K562 (cell line): Measurements from ENCODE around the gene IRF4. TPM values are rescaled to one million over a fixed set of nuclear protein-coding genes. Genes with fewer than 3 reads are reported as not detected.

ENCODE experiments used
- ATAC-seq: fragments of 200-7000 bp; cut with Tn5 transposase; 3 replicates; pipeline ENCODE4 v1.9.1; 2020; ENCODE audit warnings: moderate library complexity
- BruUV-seq: library from RNA; stranded (reverse); fragments of 400-500 nt; replicated peaks from 2 replicates; lab custom pipeline; 2021; lab: Mats Ljungman, UMichigan
- CTCF ChIA-PET: fragments of 300-600 bp; formaldehyde crosslinking; extraction: SDS; loops from one replicate; lab custom pipeline; 2021; ENCODE audit warnings: low intra/inter-chr PET ratio; lab: Yijun Ruan, JAX
- POLR2A ChIA-PET: fragments of 300-600, 350-650 bp; sonication (Branson Sonifier 250); formaldehyde crosslinking; extraction: SDS; loops from one replicate; lab custom pipeline; 2021; ENCODE audit warnings: antibody characterized with exemption, inconsistent platforms; lab: Yijun Ruan, JAX
- DNase-seq, 4 experiments: peaks; one replicate each; pipeline versions ENCODE4 v3.0.0 to v3.0.0-alpha.2; 2011 to 2018; ENCODE audit warnings: low spot score in 3 of 4, mixed read lengths in 3 of 4; ENCODE audit errors: extremely low read depth in 1 of 4
- FAIRE-seq: peaks from 2 replicates; lab custom pipeline; 2011; peaks lifted over from hg19 to GRCh38; lab: Jason Lieb, UNC
- H2AFZ ChIP-seq: 2 replicates; pipeline ENCODE4 v1.6.0; 2011; ENCODE audit warnings: low read depth, low read length, control low read depth, inconsistent platforms
- H3K27ac ChIP-seq: fragments of 200-600 bp; 3 replicates; pipeline ENCODE4 v1.8.0; 2011; ENCODE audit warnings: low read depth, mild to moderate bottlenecking, control low read depth, inconsistent platforms, low read length, moderate library complexity, mixed read lengths; ENCODE audit errors: extremely low read depth
- H3K27me3 ChIP-seq, 2 experiments: fragments of 300-600 bp in 1 of 2; 2 replicates in 1 of 2; 3 replicates in 1 of 2; pipeline versions ENCODE4 v1.6.0 to v1.8.0; 2011; ENCODE audit warnings: inconsistent platforms in 2 of 2, low read length in 2 of 2, mild to moderate bottlenecking in 1 of 2, mixed read lengths in 1 of 2, moderate library complexity in 1 of 2; ENCODE audit not compliant: control insufficient read depth in 2 of 2, insufficient read depth in 2 of 2
- H3K36me3 ChIP-seq: fragments of 300-600 bp; 3 replicates; pipeline ENCODE4 v1.8.0; 2011; ENCODE audit warnings: mild to moderate bottlenecking, low read length, inconsistent platforms; ENCODE audit not compliant: control insufficient read depth, insufficient read depth
- H3K4me1 ChIP-seq, 2 experiments: fragments of 200-600 bp in 1 of 2; replicated peaks in 1 of 2; 2 replicates in 1 of 2; 3 replicates in 1 of 2; pipeline versions ENCODE4 v1.5.1 to v1.8.0; 2011; ENCODE audit warnings: inconsistent platforms in 2 of 2, low read length in 2 of 2, mild to moderate bottlenecking in 1 of 2, mixed read lengths in 1 of 2, moderate library complexity in 1 of 2; ENCODE audit not compliant: control insufficient read depth in 2 of 2, insufficient read depth in 2 of 2
- H3K4me2 ChIP-seq: 2 replicates; pipeline ENCODE4 v1.6.1; 2011; ENCODE audit warnings: low read length, control low read depth, inconsistent platforms, mixed read lengths; ENCODE audit not compliant: insufficient read depth
- H3K4me3 ChIP-seq: fragments of 200-600 bp; sonication (generic), shearing (Covaris generic); 2 replicates; pipeline ENCODE4 v1.5.1; 2016; ENCODE audit warnings: control low read depth, inconsistent platforms
- H3K79me2 ChIP-seq: fragments of 200-600 bp; 3 replicates; pipeline ENCODE4 v1.8.0; 2011; ENCODE audit warnings: low read length, inconsistent platforms; ENCODE audit not compliant: control insufficient read depth, insufficient read depth
- H3K9ac ChIP-seq, 2 experiments: 2 replicates each; pipeline versions ENCODE4 v1.6.0 to v1.6.1; 2011; ENCODE audit warnings: low read depth in 2 of 2, low read length in 2 of 2, control low read depth in 1 of 2, inconsistent platforms in 1 of 2, mild to moderate bottlenecking in 1 of 2, mixed read lengths in 1 of 2; ENCODE audit not compliant: insufficient read depth in 1 of 2
- H3K9me1 ChIP-seq: one replicate; pipeline ENCODE4 v1.6.0; 2011; ENCODE audit warnings: inconsistent platforms, mild to moderate bottlenecking, low read length, moderate library complexity; ENCODE audit not compliant: control insufficient read depth, insufficient read depth
- H3K9me3 ChIP-seq: replicated peaks from 2 replicates; pipeline ENCODE4 v1.5.1; 2011; ENCODE audit warnings: low read depth, low read length, inconsistent platforms; ENCODE audit not compliant: control insufficient read depth, insufficient read depth
- H4K20me1 ChIP-seq: replicated peaks from 2 replicates; pipeline ENCODE4 v1.6.1; 2011; ENCODE audit warnings: low read length, inconsistent platforms, mixed read lengths; ENCODE audit not compliant: control insufficient read depth, insufficient read depth
- CBX5 ChIP-seq: IDR thresholded peaks from 2 replicates; pipeline ENCODE4 v1.6.1; 2014; ENCODE audit warnings: low read depth, borderline replicate concordance
- CTCFL ChIP-seq: IDR thresholded peaks from 2 replicates; pipeline ENCODE4 v1.6.1; 2011; ENCODE audit warnings: borderline replicate concordance, low read depth, mild to moderate bottlenecking, moderate library complexity, low read length; ENCODE audit not compliant: insufficient read depth, poor library complexity, severe bottlenecking
- MEF2A ChIP-seq: IDR thresholded peaks from 2 replicates; pipeline ENCODE4 v1.6.1; 2011; ENCODE audit warnings: low read depth, mild to moderate bottlenecking, low read length, moderate library complexity; ENCODE audit not compliant: control insufficient read depth
- NFIX ChIP-seq: fragments of 250-450 bp; sonication (Bioruptor Pico); IDR thresholded peaks from 2 replicates; pipeline ENCODE4 v1.4.0; 2020; ENCODE audit warnings: low read depth, mild to moderate bottlenecking, moderate library complexity
- RBM25 ChIP-seq: fragments of 200-400 bp; formaldehyde crosslinking; IDR thresholded peaks from 2 replicates; pipeline ENCODE4 v1.6.1; 2018; ENCODE audit warnings: low read length, low read depth, moderate library complexity; ENCODE audit not compliant: severe bottlenecking
- SRSF3 ChIP-seq: fragments of 200-400 bp; formaldehyde crosslinking; IDR thresholded peaks from 2 replicates; pipeline ENCODE4 v1.6.1; 2016; ENCODE audit warnings: mild to moderate bottlenecking, low read length, moderate library complexity; ENCODE audit not compliant: insufficient read depth
- ZNF263 ChIP-seq: sonication (generic); formaldehyde crosslinking; IDR thresholded peaks from 2 replicates; pipeline ENCODE4 v1.8.0; 2022; ENCODE audit warnings: mild to moderate bottlenecking, missing genetic modification reagents, borderline replicate concordance
- WGBS: fragments of 100-300 bp; shearing (Covaris generic); methylation state at CpG from one replicate; pipeline ENCODE4 v1.1.6; 2016; ENCODE audit warnings: low coverage, mixed read lengths; ENCODE audit not compliant: insufficient coverage; ENCODE audit errors: missing lambda C conversion rate; 5-methylcytosine and 5-hydroxymethylcytosine counted together
- in situ Hi-C: fragments of 300-500 bp; cut with MboI; formaldehyde crosslinking; loops from 4 replicates; pipeline ENCODE4 v1.15.0; 2018; ENCODE audit warnings: inconsistent platforms, mixed read lengths
- intact Hi-C: fragments of 100-400 bp; cut with micrococcal nuclease; formaldehyde crosslinking; loops from 2 replicates; pipeline ENCODE4 v1.14.2; 2022
- polyA plus RNA-seq, 8 experiments: library from polyadenylated mRNA; depleted of rRNA in 4 of 8; stranded (reverse) in 5 of 8; unstranded in 3 of 8; fragments of >200 nt; fragmentation: Nextera tagmentation in 2 of 8; fragmentation: Illumina TruSeq in 1 of 8; extraction: Ambion mirVana in 2 of 8; extraction: Trizol in 1 of 8; gene quantifications; 2 replicates each; pipeline versions ENCODE4 v1.2.1 to v1.2.3, GENCODE V29; 2011 to 2014; ENCODE audit warnings: inconsistent platforms in 1 of 8, missing spikeins in 1 of 8
- total RNA-seq, 7 experiments: library from RNA; depleted of rRNA in 6 of 7; stranded (reverse); fragments of >200 nt in 6 of 7; fragmentation: Illumina TruSeq in 2 of 7; extraction: Trizol in 2 of 7; gene quantifications; 2 replicates each; pipeline versions ENCODE4 v1.2.1 to v1.2.3, GENCODE V29; 2011 to 2021; ENCODE audit warnings: low replicate concordance in 1 of 7
- TF ChIP-seq, protein P1 (sequence below): fragments of 200-400 bp; formaldehyde crosslinking; IDR thresholded peaks from 2 replicates; pipeline ENCODE4 v1.6.1; 2017; ENCODE audit warnings: mild to moderate bottlenecking, low read depth, low read length, moderate library complexity
- TF ChIP-seq, protein P2 (sequence below), 2 experiments: fragments of 450-650 bp; IDR thresholded peaks; 2 replicates each; pipeline ENCODE4 v1.6.1; 2018; ENCODE audit warnings: mild to moderate bottlenecking in 2 of 2, low read depth in 1 of 2; ENCODE audit not compliant: partially characterized antibody in 2 of 2

Gene IRF4
- total and polyA plus RNA-seq, 9 of the 15 experiments (the other 6 are each of a cell fraction or from before 2014, with no cell fraction given): 0.05 to 0.33 (median 0.09) TPM; not detected in 6

DNA sequence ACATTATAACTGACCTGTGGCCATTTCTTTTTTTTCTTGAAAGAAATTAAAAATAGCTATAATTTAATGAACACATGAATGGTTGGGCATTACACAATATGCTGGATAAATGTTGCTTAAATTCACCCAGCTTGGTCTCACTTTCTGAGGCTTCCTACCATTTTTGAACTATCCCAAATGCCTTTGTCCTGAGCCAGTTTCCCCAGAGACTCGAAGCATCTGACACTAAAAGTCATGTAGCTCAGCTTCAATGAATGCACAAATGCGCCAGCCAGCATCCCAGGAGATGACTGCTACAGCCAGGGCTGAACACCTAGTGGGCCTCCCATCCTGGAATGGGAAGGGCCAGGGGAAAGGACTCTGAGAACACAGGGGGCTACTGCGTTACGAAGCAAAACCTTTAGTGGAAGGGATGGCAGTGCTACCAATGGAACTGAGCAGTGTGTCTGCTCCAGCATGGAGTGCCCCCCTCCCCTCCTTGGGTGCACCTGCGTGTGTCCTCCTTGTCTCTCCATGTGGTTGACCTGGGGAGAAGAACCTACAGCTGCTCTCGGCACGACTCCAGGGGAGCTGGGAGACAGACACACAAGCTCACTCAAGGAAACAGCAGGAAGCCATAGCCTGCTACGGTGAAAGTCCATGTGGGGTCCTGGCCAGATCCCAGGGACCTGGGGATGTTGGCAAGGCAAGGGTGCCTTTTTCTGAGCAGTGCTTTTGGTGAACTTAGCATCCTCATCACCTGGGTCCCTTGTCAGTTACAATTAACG, 60.9 kb downstream of the IRF4 start:
- ChIA-PET POLR2A (interaction anchor here (0.7 to 1.4 kb wide), 2 partner anchors 8 to 10 kb away, joined by 3 to 4 read pairs; no protein-coding TSS in a partner anchor), CTCF (no interaction called here)
- Histone ChIP-seq H3K27me3 (peaks cover 17 to 74% of the 10 kb centered on the region in 2 experiments), H2AFZ (no peak overlapping the region), H4K20me1 (no peaks in the 10 kb centered on the region), H3K4me1 (peaks cover 0 to under 1% of the 10 kb centered on the region in 2 experiments; a peak in 1 of 5 replicates), H3K9me3 (no peaks in the 10 kb centered on the region), H3K36me3 (no peaks in the 10 kb centered on the region), H3K27ac (no peak overlapping the region), H3K4me3 (no peak overlapping the region), H3K4me2 (no peak overlapping the region), H3K79me2 (no peaks in the 10 kb centered on the region), H3K9ac (no peak overlapping the region), H3K9me1 (no peaks in the 10 kb centered on the region)
- ATAC-seq (no peak), DNase-seq (no peak), FAIRE-seq (no peak)
- intact Hi-C loops: no loop called here
- BruUV-seq: no TSS peak
- in situ Hi-C loops: no loop called here
- WGBS: 3% methylated on average over 9 of the region's 9 CpGs
- TF ChIP-seq NFIX (CRISPR knock-in tag) (no peak), MEF2A (no peak), SRSF3 (no peak), ZNF263 (CRISPR knock-in tag) (no peak), CTCFL (no peak), CBX5 (no peak), RBM25 (no peak)
- TF ChIP-seq, protein P1, sequence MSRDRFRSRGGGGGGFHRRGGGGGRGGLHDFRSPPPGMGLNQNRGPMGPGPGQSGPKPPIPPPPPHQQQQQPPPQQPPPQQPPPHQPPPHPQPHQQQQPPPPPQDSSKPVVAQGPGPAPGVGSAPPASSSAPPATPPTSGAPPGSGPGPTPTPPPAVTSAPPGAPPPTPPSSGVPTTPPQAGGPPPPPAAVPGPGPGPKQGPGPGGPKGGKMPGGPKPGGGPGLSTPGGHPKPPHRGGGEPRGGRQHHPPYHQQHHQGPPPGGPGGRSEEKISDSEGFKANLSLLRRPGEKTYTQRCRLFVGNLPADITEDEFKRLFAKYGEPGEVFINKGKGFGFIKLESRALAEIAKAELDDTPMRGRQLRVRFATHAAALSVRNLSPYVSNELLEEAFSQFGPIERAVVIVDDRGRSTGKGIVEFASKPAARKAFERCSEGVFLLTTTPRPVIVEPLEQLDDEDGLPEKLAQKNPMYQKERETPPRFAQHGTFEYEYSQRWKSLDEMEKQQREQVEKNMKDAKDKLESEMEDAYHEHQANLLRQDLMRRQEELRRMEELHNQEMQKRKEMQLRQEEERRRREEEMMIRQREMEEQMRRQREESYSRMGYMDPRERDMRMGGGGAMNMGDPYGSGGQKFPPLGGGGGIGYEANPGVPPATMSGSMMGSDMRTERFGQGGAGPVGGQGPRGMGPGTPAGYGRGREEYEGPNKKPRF: no peak
- TF ChIP-seq, protein P2, sequence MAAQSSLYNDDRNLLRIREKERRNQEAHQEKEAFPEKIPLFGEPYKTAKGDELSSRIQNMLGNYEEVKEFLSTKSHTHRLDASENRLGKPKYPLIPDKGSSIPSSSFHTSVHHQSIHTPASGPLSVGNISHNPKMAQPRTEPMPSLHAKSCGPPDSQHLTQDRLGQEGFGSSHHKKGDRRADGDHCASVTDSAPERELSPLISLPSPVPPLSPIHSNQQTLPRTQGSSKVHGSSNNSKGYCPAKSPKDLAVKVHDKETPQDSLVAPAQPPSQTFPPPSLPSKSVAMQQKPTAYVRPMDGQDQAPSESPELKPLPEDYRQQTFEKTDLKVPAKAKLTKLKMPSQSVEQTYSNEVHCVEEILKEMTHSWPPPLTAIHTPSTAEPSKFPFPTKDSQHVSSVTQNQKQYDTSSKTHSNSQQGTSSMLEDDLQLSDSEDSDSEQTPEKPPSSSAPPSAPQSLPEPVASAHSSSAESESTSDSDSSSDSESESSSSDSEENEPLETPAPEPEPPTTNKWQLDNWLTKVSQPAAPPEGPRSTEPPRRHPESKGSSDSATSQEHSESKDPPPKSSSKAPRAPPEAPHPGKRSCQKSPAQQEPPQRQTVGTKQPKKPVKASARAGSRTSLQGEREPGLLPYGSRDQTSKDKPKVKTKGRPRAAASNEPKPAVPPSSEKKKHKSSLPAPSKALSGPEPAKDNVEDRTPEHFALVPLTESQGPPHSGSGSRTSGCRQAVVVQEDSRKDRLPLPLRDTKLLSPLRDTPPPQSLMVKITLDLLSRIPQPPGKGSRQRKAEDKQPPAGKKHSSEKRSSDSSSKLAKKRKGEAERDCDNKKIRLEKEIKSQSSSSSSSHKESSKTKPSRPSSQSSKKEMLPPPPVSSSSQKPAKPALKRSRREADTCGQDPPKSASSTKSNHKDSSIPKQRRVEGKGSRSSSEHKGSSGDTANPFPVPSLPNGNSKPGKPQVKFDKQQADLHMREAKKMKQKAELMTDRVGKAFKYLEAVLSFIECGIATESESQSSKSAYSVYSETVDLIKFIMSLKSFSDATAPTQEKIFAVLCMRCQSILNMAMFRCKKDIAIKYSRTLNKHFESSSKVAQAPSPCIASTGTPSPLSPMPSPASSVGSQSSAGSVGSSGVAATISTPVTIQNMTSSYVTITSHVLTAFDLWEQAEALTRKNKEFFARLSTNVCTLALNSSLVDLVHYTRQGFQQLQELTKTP (IDR thresholded peaks at IDR 0.05; ENCODE audit: low read depth in 1 of 2, partially characterized antibody in 2 of 2): no peak
